Islet precursor cell (in vitro differentiated cells): ENCODE measurements around the gene APOL4.
"Not testable (repeated sequence)": the region's sequence is repeated elsewhere in the genome, so short reads cannot be mapped to it uniquely, and the experiment has no call there.

Experiments used
- DNase-seq: peaks from one replicate; pipeline ENCODE4 v3.0.0-alpha.2; 2018

The APOL4 gene

GRCh38 chr22:36229649-36230048, 28.0 kb upstream of the APOL4 start:
- DNase-seq = peak; percentile 33

GRCh38 chr22:36228944-36229343, 27.3 kb upstream of the APOL4 start:
- DNase-seq = peak; percentile 63

- DNase-seq = not testable (repeated sequence)
Measured at GRCh38 chr22:36228369-36228768, 26.8 kb upstream of the APOL4 start.

GRCh38 chr22:36227806-36228205, 26.2 kb upstream of the APOL4 start:
- DNase-seq = peak; percentile 24

GRCh38 chr22:36227396-36227795, 25.8 kb upstream of the APOL4 start:
- peak; percentile 37 for DNase-seq

GRCh38 chr22:36226189-36226588, 24.6 kb upstream of the APOL4 start:
- DNase-seq = no peak

GRCh38 chr22:36225333-36225922, 23.8 kb upstream of the APOL4 start:
- DNase-seq = peak; percentile 39

- peak; percentile 54 for DNase-seq
Measured at GRCh38 chr22:36224245-36224644, 22.6 kb upstream of the APOL4 start.

GRCh38 chr22:36223504-36223903, 21.9 kb upstream of the APOL4 start:
- peak; percentile 42 for DNase-seq

GRCh38 chr22:36222887-36223450, 21.4 kb upstream of the APOL4 start:
- DNase-seq = peak; percentile 42

GRCh38 chr22:36221799-36222751, 20.5 kb upstream of the APOL4 start:
- peak; percentile 84 for DNase-seq

- peak; percentile 60 for DNase-seq
Measured at GRCh38 chr22:36220451-36220921, 18.9 kb upstream of the APOL4 start.

- DNase-seq = no peak
Measured at GRCh38 chr22:36218648-36219193, 17.1 kb upstream of the APOL4 start.

GRCh38 chr22:36215981-36216380, 14.4 kb upstream of the APOL4 start:
- DNase-seq = no peak

GRCh38 chr22:36213586-36213985, 12.0 kb upstream of the APOL4 start:
- DNase-seq = no peak

- DNase-seq = no peak
Measured at GRCh38 chr22:36212901-36213300, 11.3 kb upstream of the APOL4 start.

- no peak for DNase-seq
Measured at GRCh38 chr22:36211237-36211861, 9.7 kb upstream of the APOL4 start.

GRCh38 chr22:36210224-36210623, 8.6 kb upstream of the APOL4 start:
- DNase-seq = no peak

- DNase-seq = not testable (repeated sequence)
Measured at GRCh38 chr22:36209488-36209908, 7.9 kb upstream of the APOL4 start.

- DNase-seq = no peak
Measured at GRCh38 chr22:36208914-36209313, 7.3 kb upstream of the APOL4 start.

- DNase-seq = no peak
Measured at GRCh38 chr22:36208162-36208765, 6.7 kb upstream of the APOL4 start.

GRCh38 chr22:36206255-36206654, 4.6 kb upstream of the APOL4 start:
- DNase-seq = no peak
